H9 (cell line): ENCODE results near the gene RPS29. TPM values are rescaled to one million over a fixed set of nuclear protein-coding genes. Genes with fewer than 3 reads are reported as not detected.

ENCODE experiments used
- DNase-seq: peaks from one replicate; pipeline ENCODE4 v3.0.0-alpha.2; 2017
- H2AFZ ChIP-seq: one replicate; pipeline ENCODE4 v1.6.1; 2013; ENCODE audit warnings: mild to moderate bottlenecking, low read length, control low read depth, moderate library complexity
- H2AK5ac ChIP-seq: 2 replicates; pipeline ENCODE4 v1.6.1; 2013; ENCODE audit warnings: low read length, control low read depth, mixed read lengths; ENCODE audit not compliant: insufficient read length
- H2BK120ac ChIP-seq: one replicate; pipeline ENCODE4 v1.6.1; 2013; ENCODE audit warnings: low read depth, mild to moderate bottlenecking, low read length, control low read depth, inconsistent platforms; ENCODE audit not compliant: poor library complexity, severe bottlenecking
- H2BK12ac ChIP-seq: 2 replicates; pipeline ENCODE4 v1.6.1; 2013; ENCODE audit warnings: low read length, control low read depth, mixed read lengths, low read depth; ENCODE audit not compliant: insufficient read length
- H2BK15ac ChIP-seq: 2 replicates; pipeline ENCODE4 v1.6.1; 2013; ENCODE audit warnings: low read depth, low read length, control low read depth
- H2BK20ac ChIP-seq: one replicate; pipeline ENCODE4 v1.6.1; 2013; ENCODE audit warnings: low read depth, mild to moderate bottlenecking, low read length, control low read depth, inconsistent platforms; ENCODE audit not compliant: poor library complexity, severe bottlenecking
- H2BK5ac ChIP-seq: 2 replicates; pipeline ENCODE4 v1.6.1; 2013; ENCODE audit warnings: low read length, control low read depth, mixed read lengths; ENCODE audit not compliant: insufficient read length
- H3K14ac ChIP-seq: 2 replicates; pipeline ENCODE4 v1.6.1; 2013; ENCODE audit warnings: low read length, control low read depth; ENCODE audit not compliant: insufficient read depth
- H3K18ac ChIP-seq: 2 replicates; pipeline ENCODE4 v1.6.1; 2013; ENCODE audit warnings: low read depth, mild to moderate bottlenecking, mixed read lengths, low read length, control low read depth; ENCODE audit not compliant: insufficient read length
- H3K23ac ChIP-seq: 2 replicates; pipeline ENCODE4 v1.6.1; 2013; ENCODE audit warnings: low read length, control low read depth, mixed read lengths, low read depth; ENCODE audit not compliant: insufficient read length
- H3K23me2 ChIP-seq: 2 replicates; pipeline ENCODE4 v1.6.1; 2013; ENCODE audit warnings: low read depth, mild to moderate bottlenecking, mixed read lengths, low read length, control low read depth; ENCODE audit not compliant: insufficient read length, poor library complexity, severe bottlenecking
- H3K27ac ChIP-seq: 2 replicates; pipeline ENCODE4 v1.5.1; 2013; ENCODE audit warnings: low read length, control low read depth, mixed read lengths, low read depth; ENCODE audit not compliant: insufficient read length
- H3K27me3 ChIP-seq: 2 replicates; pipeline ENCODE4 v1.6.1; 2013; ENCODE audit warnings: low read length, control low read depth, inconsistent platforms; ENCODE audit not compliant: insufficient read depth
- H3K4ac ChIP-seq: 2 replicates; pipeline ENCODE4 v1.6.1; 2013; ENCODE audit warnings: low read depth, mild to moderate bottlenecking, control low read depth, inconsistent platforms, low read length, moderate library complexity
- H3K4me1 ChIP-seq: 2 replicates; pipeline ENCODE4 v1.6.1; 2013; ENCODE audit warnings: low read length, control low read depth, inconsistent platforms; ENCODE audit not compliant: insufficient read depth
- H3K4me2 ChIP-seq: 2 replicates; pipeline ENCODE4 v1.6.1; 2013; ENCODE audit warnings: low read length, control low read depth, mixed read lengths; ENCODE audit not compliant: insufficient read length, insufficient read depth
- H3K56ac ChIP-seq: 2 replicates; pipeline ENCODE4 v1.6.1; 2013; ENCODE audit warnings: low read depth, mild to moderate bottlenecking, mixed read lengths, low read length, control low read depth; ENCODE audit not compliant: insufficient read length
- H3K79me1 ChIP-seq: 2 replicates; pipeline ENCODE4 v1.6.1; 2013; ENCODE audit warnings: low read depth, mild to moderate bottlenecking, moderate library complexity, low read length, control low read depth, inconsistent platforms; ENCODE audit not compliant: insufficient read depth, poor library complexity, severe bottlenecking
- H3K79me2 ChIP-seq: 2 replicates; pipeline ENCODE4 v1.6.1; 2013; ENCODE audit warnings: low read length, control low read depth, inconsistent platforms; ENCODE audit not compliant: insufficient read depth
- H3K9ac ChIP-seq: 2 replicates; pipeline ENCODE4 v1.6.1; 2013; ENCODE audit warnings: low read length, control low read depth, mixed read lengths; ENCODE audit not compliant: insufficient read length; ENCODE audit errors: extremely low read depth
- H3K9me3 ChIP-seq: one replicate; pipeline ENCODE4 v1.6.1; 2013; ENCODE audit warnings: low read depth, low read length, inconsistent platforms; ENCODE audit not compliant: control insufficient read depth
- H3T11ph ChIP-seq: one replicate; pipeline ENCODE4 v1.6.1; 2013; ENCODE audit warnings: mild to moderate bottlenecking, low read length, control low read depth, inconsistent platforms
- H4K20me1 ChIP-seq: one replicate; pipeline ENCODE4 v1.6.1; 2013; ENCODE audit not compliant: control insufficient read depth, insufficient read length, insufficient read depth
- H4K5ac ChIP-seq: 2 replicates; pipeline ENCODE4 v1.6.1; 2013; ENCODE audit warnings: low read depth, mild to moderate bottlenecking, mixed read lengths, low read length, control low read depth; ENCODE audit not compliant: insufficient read length
- H4K8ac ChIP-seq: replicated peaks from 2 replicates; pipeline ENCODE4 v1.6.1; 2013; ENCODE audit warnings: low read length, control low read depth, mixed read lengths, low read depth; ENCODE audit not compliant: insufficient read length
- H4K91ac ChIP-seq: 2 replicates; pipeline ENCODE4 v1.6.1; 2013; ENCODE audit warnings: low read depth, mild to moderate bottlenecking, moderate library complexity, mixed read lengths, low read length, control low read depth; ENCODE audit not compliant: insufficient read length
- H3K27ac Mint-ChIP-seq, 3 experiments: 2 replicates in 2 of 3; 3 replicates in 1 of 3; pipeline ENCODE4 v1.8.0; 2020 to 2021; ENCODE audit warnings: mixed read lengths in 3 of 3, mild to moderate bottlenecking in 1 of 3, moderate library complexity in 1 of 3
- H3K27me3 Mint-ChIP-seq: 2 replicates; pipeline ENCODE4 v1.8.0; 2021; ENCODE audit warnings: low read depth, mild to moderate bottlenecking, moderate library complexity, mixed read lengths
- H3K36me3 Mint-ChIP-seq, 3 experiments: 2 replicates in 2 of 3; 3 replicates in 1 of 3; pipeline ENCODE4 v1.8.0; 2020 to 2021; ENCODE audit warnings: low read depth in 3 of 3, mixed read lengths in 3 of 3; ENCODE audit not compliant: insufficient read depth in 1 of 3
- H3K4me1 Mint-ChIP-seq, 2 experiments: 2 replicates each; pipeline ENCODE4 v1.8.0; 2020; ENCODE audit warnings: mixed read lengths in 2 of 2
- H3K4me3 Mint-ChIP-seq, 2 experiments: 2 replicates in 1 of 2; 3 replicates in 1 of 2; pipeline ENCODE4 v1.8.0; 2020 to 2021; ENCODE audit warnings: mild to moderate bottlenecking in 2 of 2, mixed read lengths in 2 of 2, moderate library complexity in 1 of 2
- H3K9me3 Mint-ChIP-seq, 2 experiments: 2 replicates in 1 of 2; 3 replicates in 1 of 2; pipeline ENCODE4 v1.8.0; 2020; ENCODE audit warnings: mild to moderate bottlenecking in 2 of 2, mixed read lengths in 2 of 2, moderate library complexity in 1 of 2
- CTCF ChIP-seq: fragments of 200-600 bp; sonication (generic); conservative IDR thresholded peaks from 3 replicates; pipeline ENCODE4 v1.8.0; 2021; ENCODE audit warnings: antibody characterized with exemption, mild to moderate bottlenecking
- WGBS: extraction: QIAGEN DNeasy Blood & Tissue Kit; methylation state at CpG from one replicate; pipeline ENCODE4 v1.1.7; 2013; ENCODE audit warnings: missing lambda C conversion rate, low lambda C conversion rate, mixed read lengths; ENCODE audit not compliant: insufficient read length; ENCODE audit errors: extremely low coverage; 5-methylcytosine and 5-hydroxymethylcytosine counted together
- total RNA-seq: library from RNA; stranded (reverse); gene quantifications from 2 replicates; pipeline ENCODE4 v1.2.1, GENCODE V29; 2021

RPS29 gene
- total RNA-seq, 1 experiment from 2014 or later = 1,963 TPM

DNA sequence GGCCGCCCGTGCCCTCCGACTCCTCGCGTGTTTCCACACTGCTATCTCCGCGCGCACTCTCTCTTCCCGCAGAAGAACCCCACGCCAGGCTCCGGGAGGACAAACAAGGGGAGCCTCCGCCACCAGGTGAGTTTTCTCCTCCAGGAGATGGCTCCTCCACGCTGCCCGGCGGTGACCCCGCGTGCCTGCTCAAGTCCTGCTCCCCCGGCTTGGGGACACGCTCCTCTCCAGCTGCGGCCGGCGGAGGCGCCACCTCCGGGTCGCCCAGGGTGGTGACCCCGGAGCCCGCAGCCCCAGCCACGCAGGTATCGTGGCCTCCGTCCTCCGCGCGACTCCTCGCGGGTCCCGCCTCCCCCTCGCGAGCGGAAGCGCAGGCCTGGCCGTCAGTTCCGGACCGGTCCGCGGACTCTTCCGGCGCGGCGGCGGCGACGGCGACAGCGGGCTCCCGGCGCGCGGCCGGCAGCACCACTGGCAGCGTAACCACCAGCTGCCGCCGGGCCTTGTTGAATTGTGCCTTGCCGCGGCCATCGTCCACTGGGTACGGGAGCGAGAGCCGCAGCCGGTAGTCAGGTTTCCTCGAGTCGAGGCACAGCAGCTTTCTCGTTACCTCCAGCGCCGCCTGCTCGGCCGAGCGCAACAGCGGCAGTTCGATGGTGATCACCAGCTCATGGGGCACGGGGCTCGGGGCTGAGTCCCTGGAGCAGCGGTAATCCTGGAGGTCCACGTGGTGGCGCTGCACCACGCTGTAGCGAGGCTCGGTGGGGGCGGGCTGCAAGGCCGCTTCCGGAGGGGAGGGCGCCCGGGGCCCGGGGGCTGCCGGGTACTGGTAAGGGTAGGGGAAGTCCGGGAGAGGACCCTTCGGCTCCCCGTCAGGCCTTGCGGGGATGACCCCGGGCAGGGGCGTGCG is 47.7 kb upstream of the RPS29 start:
- no peak overlapping the region for H2BK20ac ChIP-seq
- peak overlapping the region; percentile 94 for H3K18ac ChIP-seq
- peak overlapping the region; percentile 98 for H3K14ac ChIP-seq
- H2AK5ac ChIP-seq = no peak overlapping the region
- Mint-ChIP-seq H3K4me3 (peak overlapping the region; percentile 94 to 97), H3K27ac (peak overlapping the region; percentile 98), H3K36me3 (peaks cover 19 to 50% (median 33%) of the 10 kb centered on the region in 3 experiments), H3K27me3 (no peaks in the 10 kb centered on the region), H3K9me3 (peaks cover 0 to 6% of the 10 kb centered on the region in 2 experiments; a peak in 2 of 5 replicates), H3K4me1 (peaks cover 10 to 23% of the 10 kb centered on the region in 2 experiments; a peak in 3 of 4 replicates)
- no peak overlapping the region for H3K23ac ChIP-seq
- WGBS = no CpG with 5 or more reads among the region's 101 CpGs
- H3K56ac ChIP-seq = no peak overlapping the region
- no peak overlapping the region for H2BK120ac ChIP-seq
- H2BK12ac ChIP-seq = no peak overlapping the region
- no peak overlapping the region for H4K8ac ChIP-seq
- H4K91ac ChIP-seq = no peak overlapping the region
- no peak overlapping the region for H2BK15ac ChIP-seq
- peak overlapping the region; percentile 51; the same call in 1 of the 2 replicates for H3K4ac ChIP-seq
- peak overlapping the region; percentile 10 for H4K5ac ChIP-seq
- H3K79me1 ChIP-seq = peaks cover 3% of the 10 kb centered on the region
- H3K23me2 ChIP-seq = peaks cover 7% of the 10 kb centered on the region
- H3K4me2 ChIP-seq = peak overlapping the region; percentile 75
- H2BK5ac ChIP-seq = no peak overlapping the region
- peak; percentile 97 for DNase-seq
- no peak overlapping the region for H2AFZ ChIP-seq
- H3K27ac ChIP-seq = peak overlapping the region; percentile 63
- TF ChIP-seq CTCF = peak; percentile 92
- H3T11ph ChIP-seq = no peak overlapping the region
- H3K27me3 ChIP-seq = no peaks in the 10 kb centered on the region
- no peaks in the 10 kb centered on the region; the same call in 1 of the 2 replicates for H3K4me1 ChIP-seq
- H4K20me1 ChIP-seq = no peaks in the 10 kb centered on the region
- H3K79me2 ChIP-seq = peaks cover 21% of the 10 kb centered on the region; the same call in 1 of the 2 replicates
- H3K9me3 ChIP-seq = no peaks in the 10 kb centered on the region
- H3K9ac ChIP-seq = peak overlapping the region; percentile 92
